ENCODE measurements around the gene CCND3.

Gene CCND3

GRCh38 chr6:41941280-41942066 is at the start of gene CCND3:
CCND3 (minus strand) TSS chr6:41941808; CDS start chr6:41941649, 159 bp downstream.
- DNase-seq = peak; percentile 98

DNA sequence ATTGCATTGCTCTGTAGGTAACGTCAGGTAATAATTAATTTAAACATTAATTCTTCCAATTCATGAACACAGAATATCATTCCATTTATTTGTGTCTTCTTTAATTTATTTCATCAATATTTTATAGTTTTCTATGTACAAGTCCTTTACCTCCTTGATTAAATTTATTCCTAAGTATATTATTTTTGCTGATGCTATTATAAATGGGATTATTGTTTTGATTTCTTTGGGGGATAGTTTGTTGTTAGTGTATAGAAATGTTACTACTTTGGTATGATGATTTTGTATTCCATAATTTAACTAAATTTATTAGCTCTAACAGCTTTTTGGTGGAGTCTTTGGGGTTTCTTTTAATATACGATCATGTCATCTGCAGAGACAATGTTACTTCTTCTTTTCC is 44.7 kb upstream of the CCND3 start:
- DNase-seq = no peak

DNA sequence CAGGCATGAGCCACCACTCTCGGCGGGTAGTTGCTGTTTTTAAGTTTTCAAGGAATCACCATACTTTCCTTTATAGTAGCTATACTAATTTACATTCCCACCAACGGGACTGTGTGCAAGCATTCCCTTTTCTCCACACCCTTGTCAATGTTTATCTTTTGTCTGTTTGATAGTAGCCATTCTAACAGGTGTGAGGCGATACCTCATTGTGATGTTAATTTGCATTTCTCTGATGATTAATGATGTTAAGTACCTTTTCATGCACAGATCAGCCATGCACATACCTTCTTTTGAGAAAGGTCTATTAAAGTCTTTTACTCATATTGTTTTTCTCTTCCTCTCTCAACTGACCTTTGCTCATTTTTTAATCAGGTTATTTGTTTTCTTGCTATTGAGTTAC is 43.0 kb upstream of the CCND3 start:
- DNase-seq = no peak

DNA sequence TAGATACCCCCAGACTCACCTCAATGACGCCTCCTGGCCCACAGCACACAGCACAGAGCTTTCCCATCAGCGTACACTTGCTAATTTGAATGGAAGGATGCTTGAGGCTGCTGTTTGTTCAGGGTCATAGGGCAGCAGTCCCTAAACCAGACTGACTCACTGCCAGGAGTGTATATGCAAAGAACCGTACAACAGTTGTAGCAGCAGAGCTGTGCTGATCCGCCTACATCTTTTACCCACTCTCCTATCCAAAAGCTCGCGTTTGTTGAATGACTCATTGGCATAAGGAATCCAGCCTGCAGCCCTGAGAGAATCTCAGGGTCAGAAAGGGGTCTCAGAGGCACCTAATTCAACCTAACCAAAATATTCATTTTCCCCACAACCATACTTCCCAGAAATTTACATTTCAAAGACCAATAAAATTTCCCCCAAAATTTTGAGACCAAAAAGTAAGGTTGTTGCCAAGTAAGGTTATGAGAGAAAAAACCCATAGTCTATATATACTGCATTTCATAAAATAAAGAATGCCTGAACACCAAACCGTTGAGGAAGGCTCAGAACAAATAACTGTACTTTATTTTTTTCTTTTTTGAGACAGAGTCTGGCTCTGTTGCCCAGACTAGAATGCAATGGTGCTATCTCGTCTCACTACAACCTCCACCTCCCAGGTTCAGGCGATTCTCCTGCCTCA is 35.3 kb upstream of the CCND3 start:
- no peak for DNase-seq

GRCh38 chr6:41975276-41975675 is 33.7 kb upstream of the CCND3 start:
- DNase-seq = no peak

DNA sequence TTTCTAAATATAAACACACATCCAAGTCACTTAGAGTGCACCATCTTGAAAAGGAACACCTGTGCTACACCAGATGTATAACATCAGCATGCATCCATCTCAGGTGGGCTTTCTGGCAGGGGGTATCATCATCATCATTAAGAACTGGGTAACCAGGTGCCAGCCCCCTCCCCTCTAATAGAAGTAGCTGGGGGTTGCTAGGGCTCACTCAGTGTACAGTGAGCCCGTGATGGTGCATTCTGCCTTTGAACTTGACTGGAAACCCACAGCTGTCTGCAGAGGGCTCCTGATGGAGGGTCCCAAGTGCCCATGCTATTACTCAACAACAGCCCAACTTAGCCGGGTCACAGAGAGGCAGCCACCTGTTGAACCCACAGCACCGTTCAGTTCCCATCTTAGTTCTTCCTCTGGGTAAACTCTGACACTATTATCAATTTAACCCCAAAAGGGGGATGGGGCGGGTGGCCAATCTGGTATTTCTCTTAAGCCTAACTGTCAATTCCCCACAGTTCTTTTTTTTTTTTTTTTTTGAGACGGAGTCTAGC is 32.7 kb upstream of the CCND3 start:
- no peak for DNase-seq

DNA sequence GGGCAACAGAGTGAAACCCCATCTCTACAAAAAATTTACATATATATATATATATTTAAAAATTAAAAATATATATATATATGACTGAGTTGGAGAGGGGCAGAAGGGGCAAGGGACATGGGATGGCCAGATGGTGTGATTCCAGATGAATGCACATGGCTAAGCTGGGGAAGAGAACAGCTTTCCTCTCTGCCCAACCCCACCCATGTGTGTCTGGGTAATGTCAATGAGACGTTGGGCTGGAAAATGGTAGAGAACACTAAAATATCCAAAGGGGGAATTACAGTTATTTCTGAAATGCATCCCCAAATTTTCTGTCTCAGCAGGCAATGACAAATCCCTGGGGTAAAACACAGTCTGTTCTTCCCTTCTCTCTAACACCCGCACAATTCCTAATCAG is 31.2 kb upstream of the CCND3 start:
- no peak for DNase-seq

- peak; percentile 58 for DNase-seq
These were observed 28.8 kb upstream of the CCND3 start for GRCh38 chr6:41970436-41970846.

DNA sequence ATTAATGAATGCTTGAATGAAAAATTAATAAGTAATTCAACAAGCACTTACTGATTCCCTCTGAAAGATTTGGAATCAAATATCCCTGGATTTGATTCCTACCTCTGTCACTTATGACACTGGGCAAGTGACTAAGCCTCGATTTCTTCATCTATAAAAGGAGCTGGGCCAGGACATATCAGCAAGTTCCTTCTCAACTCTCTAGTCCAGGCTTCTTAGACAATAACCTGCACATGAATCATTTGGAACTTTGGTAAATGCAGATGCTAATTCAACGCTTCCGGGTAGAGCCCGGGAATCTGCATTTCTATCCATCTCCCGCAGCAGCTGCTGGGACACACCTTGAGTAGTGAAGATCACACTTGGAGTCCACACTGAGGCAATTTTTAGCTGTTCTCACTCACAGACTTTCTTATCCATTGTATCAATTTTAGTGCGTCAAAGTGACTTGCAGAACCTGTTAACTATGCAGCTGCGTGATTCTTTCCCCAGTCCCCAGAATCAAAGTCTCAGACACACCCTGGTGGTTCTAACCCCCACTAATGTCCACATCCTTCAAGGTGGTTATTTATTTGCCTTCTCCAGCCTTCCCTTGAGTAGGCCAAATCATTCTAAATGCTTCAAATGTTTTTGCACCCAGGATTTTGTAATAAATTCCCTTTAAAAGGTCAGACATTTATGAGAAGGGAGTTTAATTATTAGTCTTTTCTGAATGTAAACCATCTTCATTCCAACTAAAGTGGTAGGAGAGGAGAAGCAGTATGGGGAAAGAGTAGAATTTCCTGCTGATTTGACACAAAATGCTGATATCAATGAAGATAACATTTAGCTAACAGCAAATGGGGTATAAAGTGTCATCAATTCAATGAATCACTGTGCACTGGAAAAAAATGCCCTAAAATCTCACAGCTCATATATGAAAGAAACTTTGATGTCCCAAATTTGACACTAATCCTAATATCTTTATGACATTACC is 26.0 kb upstream of the CCND3 start:
- no peak for DNase-seq

- no peak for DNase-seq
These were observed 25.3 kb upstream of the CCND3 start for GRCh38 chr6:41966961-41967311.

DNA sequence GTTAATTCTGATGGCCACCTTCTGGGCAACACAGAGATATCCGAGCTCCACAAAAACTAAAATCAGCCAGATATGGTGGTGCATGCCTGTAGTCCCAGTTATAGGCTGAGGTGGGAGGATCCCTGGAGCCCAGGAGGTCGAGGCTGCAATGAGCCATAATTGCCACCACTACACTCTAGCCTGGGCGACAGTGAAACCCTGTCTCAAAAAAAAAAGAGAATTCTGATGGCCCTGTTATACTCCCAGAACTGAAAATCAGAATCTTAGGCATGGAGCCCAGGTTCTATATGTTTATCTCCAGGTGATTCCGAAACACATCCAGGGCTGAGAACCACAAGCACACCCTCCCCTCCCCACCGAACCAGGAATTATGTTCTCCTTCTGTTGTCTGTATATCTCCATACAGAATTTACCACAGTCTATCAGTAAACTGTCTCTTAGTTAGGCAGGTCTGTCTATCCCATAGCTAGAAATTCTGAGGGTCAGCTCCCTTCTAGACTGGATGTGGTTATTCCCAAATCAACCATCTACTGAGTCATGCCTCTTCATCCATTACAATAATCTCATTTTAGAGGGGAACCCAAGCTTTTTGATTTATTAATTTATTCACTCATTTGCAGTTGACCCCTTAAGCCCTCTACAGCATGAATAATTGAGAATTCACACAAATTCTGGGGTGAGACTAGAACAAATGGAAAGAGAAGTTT is 24.8 kb upstream of the CCND3 start:
- no peak for DNase-seq

DNA sequence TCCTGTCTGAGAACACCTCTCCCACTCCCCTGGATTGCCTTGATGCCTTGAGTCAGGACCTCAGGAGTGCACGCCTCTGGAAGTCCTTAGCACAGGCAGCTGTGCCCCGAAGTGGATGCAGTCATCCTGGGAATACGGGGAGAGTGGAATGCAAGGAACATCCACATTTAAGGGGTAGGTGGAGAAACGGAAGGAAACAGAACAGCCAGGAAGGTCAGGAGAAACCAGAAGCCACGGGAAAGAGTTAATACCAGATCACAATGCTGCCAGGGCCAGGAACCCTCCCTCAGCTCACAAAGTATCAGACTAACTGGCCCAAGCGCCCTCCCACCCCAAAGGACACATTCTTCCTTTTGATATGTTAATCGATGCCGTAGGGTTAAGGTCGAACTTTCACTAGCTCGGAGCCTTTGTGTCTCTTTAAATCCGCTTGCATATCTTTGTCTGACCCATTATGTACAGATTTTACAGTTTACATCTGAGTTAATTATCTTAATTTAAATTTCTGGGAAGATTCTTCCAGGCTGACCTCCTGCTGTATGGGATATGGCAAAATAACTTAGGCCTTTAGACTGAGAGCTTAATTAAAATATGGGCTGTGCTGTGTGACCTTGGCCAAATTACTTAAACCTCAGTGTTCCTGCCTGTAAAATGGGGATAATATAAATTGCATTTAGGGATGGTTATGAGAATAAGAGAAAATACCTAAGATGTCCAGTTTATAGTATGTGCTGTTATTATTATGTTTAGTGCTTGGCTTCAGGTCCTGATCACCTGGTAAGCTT is 24.0 kb upstream of the CCND3 start:
- DNase-seq = no peak

DNA sequence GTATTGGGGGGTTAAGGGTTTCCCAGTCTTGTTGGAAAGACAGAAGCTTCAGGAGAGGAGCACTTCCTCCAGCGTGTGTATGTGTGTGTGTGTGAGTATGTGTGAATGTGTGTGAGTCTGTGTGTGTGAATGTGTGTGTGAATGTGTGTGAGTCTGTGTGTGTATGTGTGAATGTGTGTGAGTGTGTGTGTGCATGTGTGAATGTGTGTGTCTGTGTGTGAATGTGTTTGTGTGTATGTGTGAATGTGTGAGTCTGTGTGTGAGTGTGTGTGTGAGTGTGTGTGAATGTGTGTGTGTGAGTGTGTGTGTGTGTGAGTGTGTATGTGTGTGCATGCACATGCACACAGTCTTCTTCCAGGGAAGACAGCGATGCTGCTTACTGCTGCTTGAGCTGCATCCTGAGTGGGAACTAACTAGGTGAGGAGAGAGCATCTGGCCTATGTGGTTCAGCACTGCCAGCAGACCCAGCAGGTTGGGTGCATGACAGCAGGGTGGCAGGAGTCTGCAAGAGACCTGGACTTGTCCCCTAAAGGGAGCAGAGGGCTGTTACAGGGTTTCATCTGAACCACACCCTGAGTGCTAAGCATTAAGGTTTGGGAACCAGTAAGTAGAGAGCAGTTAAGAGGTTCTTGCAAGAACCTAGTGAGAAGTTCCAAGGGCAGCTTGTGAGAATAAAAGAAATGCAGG is 22.7 kb upstream of the CCND3 start:
- peak; percentile 28 for DNase-seq

DNA sequence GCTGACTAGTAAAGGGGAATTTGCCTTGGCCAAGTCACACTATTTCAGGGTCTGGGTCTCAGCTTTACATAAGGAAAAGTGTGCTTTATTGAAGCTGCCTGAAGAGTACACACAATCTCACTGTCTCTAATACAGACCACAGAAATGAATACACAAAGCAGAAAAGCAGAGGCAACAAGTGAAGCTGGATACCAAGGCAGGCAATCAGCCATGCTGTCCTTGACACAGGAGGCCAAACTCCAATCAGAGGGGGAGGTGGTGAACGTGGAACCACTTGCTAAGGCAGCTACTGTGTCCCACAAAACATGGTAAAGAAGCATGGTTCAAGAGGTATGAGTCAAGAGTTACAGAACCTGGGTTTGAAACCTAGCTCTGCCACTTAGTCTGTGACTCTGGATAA is 21.8 kb upstream of the CCND3 start:
- DNase-seq = no peak

DNA sequence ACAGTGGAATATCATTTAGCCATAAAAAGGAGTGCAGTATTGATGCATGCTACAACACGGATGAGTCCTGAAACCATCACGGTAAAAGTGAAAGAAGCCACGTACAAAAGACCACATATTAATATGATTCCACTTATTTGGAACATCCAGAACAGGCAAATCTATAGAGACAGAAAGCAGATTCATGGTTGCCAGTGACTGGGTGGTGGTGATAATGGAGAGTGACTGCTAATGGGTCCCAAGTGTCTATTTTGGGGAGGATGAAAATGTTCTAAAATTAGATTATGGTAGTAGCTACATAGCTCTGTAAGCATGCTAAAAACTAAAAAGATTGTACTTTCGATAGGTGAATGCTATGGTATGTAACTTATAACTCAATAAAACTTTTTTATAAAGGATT is 18.4 kb upstream of the CCND3 start:
- no peak for DNase-seq

- no peak for DNase-seq
These were observed 16.6 kb upstream of the CCND3 start for GRCh38 chr6:41958022-41958856.

DNA sequence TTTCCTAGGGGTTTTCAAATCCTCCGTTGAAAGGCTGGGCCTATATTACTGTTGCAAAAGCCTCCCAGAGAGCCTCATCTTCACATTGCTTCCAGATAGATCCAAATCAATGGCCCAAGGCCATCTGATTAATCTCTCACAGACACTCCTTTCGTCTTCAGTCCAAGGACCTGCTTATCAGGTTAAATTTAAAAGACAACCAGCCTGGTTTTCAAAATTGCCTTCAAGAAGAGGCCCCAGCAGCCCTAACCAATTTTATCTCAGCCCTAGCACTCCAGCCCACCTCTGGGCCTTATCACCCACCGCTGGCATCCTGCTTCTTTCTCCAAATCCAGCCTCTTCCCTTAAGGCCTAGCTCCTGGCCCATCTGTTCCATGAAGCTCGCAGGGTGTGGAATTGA is 15.5 kb upstream of the CCND3 start:
- DNase-seq = peak; percentile 79

GRCh38 chr6:41955412-41955811 is 13.8 kb upstream of the CCND3 start:
- no peak for DNase-seq

- DNase-seq = no peak
These were observed 13.1 kb upstream of the CCND3 start for GRCh38 chr6:41954668-41955067.

All from hematopoietic multipotent progenitor cell treated with erythropoietin and hydrocortisone succinate and interleukin-3 and kit ligand, for 4 days (in vitro differentiated cells).